Measurements from ENCODE around the gene ERBB3.
"Not testable (repeated sequence)": the region's sequence is repeated elsewhere in the genome, so short reads cannot be mapped to it uniquely, and the experiment has no call there.

The ERBB3 gene

GRCh38 chr12:56116267-56117081, 36.5 kb downstream of the ERBB3 start, which contains the start of gene RPL41:
Gene RPL41, plus strand, starts transcription at chr12:56116633.
- Histone ChIP-seq H3F3A (ENCODE audit: control insufficient read depth, insufficient read depth) (peaks cover 61% of the 10 kb centered on the region), H3K4me2 (ENCODE audit: low read length) (peak within 1 kb of the TSS; percentile 99)

DNA sequence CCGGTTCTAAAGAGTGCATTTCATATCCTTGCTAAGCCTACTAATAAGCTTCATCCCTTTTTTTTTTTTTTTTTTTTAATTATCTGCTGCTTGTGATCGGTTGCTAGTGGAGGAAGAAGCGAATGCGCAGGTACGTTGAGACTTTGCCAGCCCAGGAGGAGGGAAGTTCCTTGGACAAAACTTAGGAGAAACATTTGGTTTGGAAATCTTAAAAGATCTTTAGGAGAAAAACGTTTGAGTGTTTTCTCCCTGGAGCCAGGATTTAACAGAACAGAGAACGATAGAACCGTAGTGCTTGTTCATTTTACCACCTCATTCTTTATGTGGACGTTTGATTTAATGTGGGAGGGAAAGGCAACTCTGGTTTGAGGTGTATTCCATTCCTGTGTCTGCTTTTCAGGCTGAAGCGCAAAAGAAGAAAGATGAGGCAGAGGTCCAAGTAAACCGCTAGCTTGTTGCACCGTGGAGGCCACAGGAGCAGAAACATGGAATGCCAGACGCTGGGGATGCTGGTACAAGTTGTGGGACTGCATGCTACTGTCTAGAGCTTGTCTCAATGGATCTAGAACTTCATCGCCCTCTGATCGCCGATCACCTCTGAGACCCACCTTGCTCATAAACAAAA, 37.2 kb downstream of the ERBB3 start:
- H3K36me3 ChIP-seq (ENCODE audit: control insufficient read depth, low read length): peaks cover 64% of the 10 kb centered on the region
- peak overlapping the region; percentile 82 for H3K4me3 ChIP-seq (ENCODE audit: low read length)

More at GRCh38 chr12:56116267-56117081, 36.5 kb downstream of the ERBB3 start, which contains the start of gene RPL41:
- H3K79me2 ChIP-seq (ENCODE audit: control insufficient read depth, low read length): peaks cover 33% of the 10 kb centered on the region
- peaks cover 25% of the 10 kb centered on the region for H3K4me1 ChIP-seq (ENCODE audit: control insufficient read depth, low read length)
- peaks cover 66% of the 10 kb centered on the region for H3K36me3 ChIP-seq (ENCODE audit: control insufficient read depth, low read length)
- H3K27ac ChIP-seq (ENCODE audit: low read depth, low read length): peak within 1 kb of the TSS; percentile 91
- H3K4me3 ChIP-seq (ENCODE audit: low read length): peak within 1 kb of the TSS; percentile 82
- no peaks in the 10 kb centered on the region for H3K9me3 ChIP-seq (ENCODE audit: control insufficient read depth, insufficient read depth, low read length)
- H3K9me2 ChIP-seq (replicated peaks; ENCODE audit: control insufficient read depth, low read length): no peaks in the 10 kb centered on the region
- TF ChIP-seq EZH2phosphoT487 (IDR thresholded peaks at IDR 0.05; ENCODE audit: borderline replicate concordance, low read length): no peak
- no peaks in the 10 kb centered on the region for H4K20me1 ChIP-seq (ENCODE audit: control insufficient read depth, insufficient read depth, low read depth, low read length)
- no peaks in the 10 kb centered on the region for H3K27me3 ChIP-seq (ENCODE audit: control insufficient read depth, low read length)

DNA sequence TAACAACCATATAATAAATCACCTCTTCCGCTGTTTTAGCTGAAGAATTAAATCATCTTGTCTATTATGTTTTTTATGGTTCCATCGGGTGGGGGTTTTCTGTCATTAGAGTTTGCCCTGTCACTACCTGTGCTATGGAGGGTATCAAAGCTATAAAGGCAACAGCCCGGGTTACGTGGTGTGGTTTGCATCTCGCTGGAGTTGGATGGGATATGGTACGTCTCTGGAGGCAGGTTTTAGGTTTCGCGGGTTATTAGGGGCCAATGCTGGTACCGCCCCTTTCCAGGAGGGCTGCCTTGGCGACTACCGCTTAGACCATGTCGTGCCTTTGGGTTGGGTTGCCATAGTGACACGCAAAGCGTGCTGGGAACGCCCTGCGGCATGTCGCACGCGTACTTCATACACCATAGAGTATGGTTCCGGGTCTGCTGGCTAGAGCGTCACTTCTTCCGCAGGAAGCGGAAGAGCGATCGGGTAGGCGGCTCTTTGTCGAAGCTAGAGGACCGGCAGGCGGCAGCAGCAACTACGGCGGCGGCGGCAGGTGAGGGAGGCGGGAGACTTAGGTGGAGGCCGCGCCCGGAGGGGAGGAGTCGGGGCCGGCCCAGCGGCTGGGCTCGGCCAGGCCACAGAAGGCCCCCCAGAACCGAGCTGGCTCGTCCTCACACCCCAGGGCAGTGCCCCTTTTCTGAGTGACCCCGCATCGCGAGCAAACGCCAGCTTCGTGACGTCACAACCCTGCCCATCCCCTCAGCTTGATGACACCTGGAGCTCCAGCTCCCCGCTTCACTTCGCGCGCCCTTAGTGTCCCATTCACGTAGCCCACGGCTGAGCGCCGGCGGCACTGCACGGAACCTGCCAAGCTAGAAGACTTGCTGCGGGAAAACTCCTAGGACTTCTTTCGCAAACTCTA, 38.1 kb downstream of the ERBB3 start, which contains the start of gene ZC3H10:
ZC3H10 (plus strand) TSS at position 489 of the 910 bp plus-strand sequence. CDS start 2,297 bp downstream, outside the sequence.
- Histone ChIP-seq H3K27ac (ENCODE audit: low read depth, low read length) (peak within 1 kb of the TSS; percentile 91), H3K36me3 (ENCODE audit: control insufficient read depth, low read length) (peaks cover 56% of the 10 kb centered on the region), H3K4me3 (ENCODE audit: low read length) (peak within 1 kb of the TSS; percentile 82), H3K4me2 (ENCODE audit: low read length) (peak within 1 kb of the TSS; percentile 99), H3K27me3 (ENCODE audit: control insufficient read depth, low read length) (no peaks in the 10 kb centered on the region), H3F3A (ENCODE audit: control insufficient read depth, insufficient read depth) (peaks cover 49% of the 10 kb centered on the region), H3K4me1 (ENCODE audit: control insufficient read depth, low read length) (peaks cover 25% of the 10 kb centered on the region), H4K20me1 (ENCODE audit: control insufficient read depth, insufficient read depth, low read depth, low read length) (no peaks in the 10 kb centered on the region), H3K9me3 (ENCODE audit: control insufficient read depth, insufficient read depth, low read length) (no peaks in the 10 kb centered on the region), H3K79me2 (ENCODE audit: control insufficient read depth, low read length) (peaks cover 36% of the 10 kb centered on the region), H3K9me2 (replicated peaks; ENCODE audit: control insufficient read depth, low read length) (no peaks in the 10 kb centered on the region)
- no peak for TF ChIP-seq EZH2phosphoT487 (IDR thresholded peaks at IDR 0.05; ENCODE audit: borderline replicate concordance, low read length)
- TF ChIP-seq, protein P1, sequence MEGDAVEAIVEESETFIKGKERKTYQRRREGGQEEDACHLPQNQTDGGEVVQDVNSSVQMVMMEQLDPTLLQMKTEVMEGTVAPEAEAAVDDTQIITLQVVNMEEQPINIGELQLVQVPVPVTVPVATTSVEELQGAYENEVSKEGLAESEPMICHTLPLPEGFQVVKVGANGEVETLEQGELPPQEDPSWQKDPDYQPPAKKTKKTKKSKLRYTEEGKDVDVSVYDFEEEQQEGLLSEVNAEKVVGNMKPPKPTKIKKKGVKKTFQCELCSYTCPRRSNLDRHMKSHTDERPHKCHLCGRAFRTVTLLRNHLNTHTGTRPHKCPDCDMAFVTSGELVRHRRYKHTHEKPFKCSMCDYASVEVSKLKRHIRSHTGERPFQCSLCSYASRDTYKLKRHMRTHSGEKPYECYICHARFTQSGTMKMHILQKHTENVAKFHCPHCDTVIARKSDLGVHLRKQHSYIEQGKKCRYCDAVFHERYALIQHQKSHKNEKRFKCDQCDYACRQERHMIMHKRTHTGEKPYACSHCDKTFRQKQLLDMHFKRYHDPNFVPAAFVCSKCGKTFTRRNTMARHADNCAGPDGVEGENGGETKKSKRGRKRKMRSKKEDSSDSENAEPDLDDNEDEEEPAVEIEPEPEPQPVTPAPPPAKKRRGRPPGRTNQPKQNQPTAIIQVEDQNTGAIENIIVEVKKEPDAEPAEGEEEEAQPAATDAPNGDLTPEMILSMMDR (IDR thresholded peaks at IDR 0.05; ENCODE audit: low read depth, low read length, poor library complexity, severe bottlenecking): peak; percentile 44

More for the DNA sequence above, 37.2 kb downstream of the ERBB3 start:
- H3K9me2 ChIP-seq (replicated peaks; ENCODE audit: control insufficient read depth, low read length); H3K27me3 ChIP-seq (ENCODE audit: control insufficient read depth, low read length); H4K20me1 ChIP-seq (ENCODE audit: control insufficient read depth, insufficient read depth, low read depth, low read length); H3K9me3 ChIP-seq (ENCODE audit: control insufficient read depth, insufficient read depth, low read length): not testable (repeated sequence)
- peaks cover 36% of the 10 kb centered on the region for H3K79me2 ChIP-seq (ENCODE audit: control insufficient read depth, low read length)
- H3K27ac ChIP-seq (ENCODE audit: low read depth, low read length): peak overlapping the region; percentile 91
- peak overlapping the region; percentile 99 for H3K4me2 ChIP-seq (ENCODE audit: low read length)
- peaks cover 25% of the 10 kb centered on the region for H3K4me1 ChIP-seq (ENCODE audit: control insufficient read depth, low read length)
- peaks cover 57% of the 10 kb centered on the region for H3F3A ChIP-seq (ENCODE audit: control insufficient read depth, insufficient read depth)

Data from DOHH2 (cell line).